ENCODE results near the gene RAB7A. TPM values are rescaled to one million over a fixed set of nuclear protein-coding genes. Genes with fewer than 3 reads are reported as not detected.

RAB7A gene
- total RNA-seq, 1 experiment from 2014 or later = 258 TPM

- Histone ChIP-seq H3K4me1 (ENCODE audit: insufficient read depth, low read length, poor library complexity, severe bottlenecking) (peaks cover 8% of the 10 kb centered on the region), H3K9me3 (ENCODE audit: low read depth, low read length, poor library complexity, severe bottlenecking) (no peaks in the 10 kb centered on the region), H3K4me3 (ENCODE audit: low read depth, low read length, poor library complexity, severe bottlenecking) (no peak overlapping the region), H3K36me3 (ENCODE audit: insufficient read depth, low read length, poor library complexity, severe bottlenecking) (no peaks in the 10 kb centered on the region), H3K27ac (ENCODE audit: low read depth, low read length, poor library complexity, severe bottlenecking) (no peak overlapping the region), H3K27me3 (replicated peaks; ENCODE audit: insufficient read depth, low read depth, low read length, poor library complexity) (no peaks in the 10 kb centered on the region)
- intact Hi-C loops (cut with micrococcal nuclease; ENCODE audit: unreplicated experiment) = no loop called here
- TF ChIP-seq CTCF (conservative IDR thresholded peaks at IDR 0.05; ENCODE audit: low read depth, low read length) (no peak), EZH2 (IDR thresholded peaks at IDR 0.05; ENCODE audit: borderline replicate concordance, low read depth, low read length, poor library complexity, severe bottlenecking) (no peak)
- no TSS peak for BruUV-seq (replicated peaks)
- POLR2A ChIA-PET (ENCODE audit: low non-redundant PET) = no interaction called here
- CTCF ChIA-PET = no interaction called here
- no peak for DNase-seq (ENCODE audit: low spot score)
Observed at GRCh38 chr3:128781164-128781563, 55.2 kb downstream of the RAB7A start.

- no peak overlapping the region for H3K4me3 ChIP-seq (ENCODE audit: low read depth, low read length, poor library complexity, severe bottlenecking)
- no peak for TF ChIP-seq CTCF (conservative IDR thresholded peaks at IDR 0.05; ENCODE audit: low read depth, low read length)
- no peak for TF ChIP-seq EZH2 (IDR thresholded peaks at IDR 0.05; ENCODE audit: borderline replicate concordance, low read depth, low read length, poor library complexity, severe bottlenecking)
- H3K4me1 ChIP-seq (ENCODE audit: insufficient read depth, low read length, poor library complexity, severe bottlenecking) = peaks cover 17% of the 10 kb centered on the region
- POLR2A ChIA-PET (ENCODE audit: low non-redundant PET) = no interaction called here
- DNase-seq (ENCODE audit: low spot score) = no peak
- H3K36me3 ChIP-seq (ENCODE audit: insufficient read depth, low read length, poor library complexity, severe bottlenecking) = no peaks in the 10 kb centered on the region
- H3K9me3 ChIP-seq (ENCODE audit: low read depth, low read length, poor library complexity, severe bottlenecking) = no peaks in the 10 kb centered on the region
- no TSS peak for BruUV-seq (replicated peaks)
- H3K27ac ChIP-seq (ENCODE audit: low read depth, low read length, poor library complexity, severe bottlenecking) = no peak overlapping the region
- CTCF ChIA-PET = interaction anchor here (0.5 kb wide), 1 partner anchor 954 kb away, joined by 3 read pairs; no protein-coding TSS in a partner anchor
- no peaks in the 10 kb centered on the region for H3K27me3 ChIP-seq (replicated peaks; ENCODE audit: insufficient read depth, low read depth, low read length, poor library complexity)
- intact Hi-C loops (cut with micrococcal nuclease; ENCODE audit: unreplicated experiment) = no loop called here
Observed at GRCh38 chr3:128782282-128783146, 56.5 kb downstream of the RAB7A start.

DNA sequence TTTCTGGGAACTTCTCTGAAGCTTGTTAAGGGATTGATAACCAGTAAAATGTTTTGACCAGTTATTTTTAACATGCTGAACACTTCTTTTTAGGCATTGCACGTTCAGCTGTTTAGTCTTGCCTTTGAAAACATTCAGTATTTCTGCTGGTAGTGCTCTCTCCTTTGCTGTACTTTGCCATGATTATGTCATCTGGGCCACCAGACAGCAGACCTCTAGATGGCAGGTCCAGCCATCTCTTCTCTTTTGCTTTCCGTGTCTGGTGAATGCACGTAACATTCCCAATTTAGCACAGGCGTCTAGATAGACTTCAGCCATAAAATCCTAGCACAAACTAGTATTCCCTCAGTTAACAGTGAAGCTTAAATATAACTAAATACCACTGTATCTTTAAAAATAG lies 57.8 kb downstream of the RAB7A start:
- Histone ChIP-seq H3K4me1 (ENCODE audit: insufficient read depth, low read length, poor library complexity, severe bottlenecking) (peaks cover 19% of the 10 kb centered on the region), H3K36me3 (ENCODE audit: insufficient read depth, low read length, poor library complexity, severe bottlenecking) (no peaks in the 10 kb centered on the region), H3K9me3 (ENCODE audit: low read depth, low read length, poor library complexity, severe bottlenecking) (no peaks in the 10 kb centered on the region), H3K27me3 (replicated peaks; ENCODE audit: insufficient read depth, low read depth, low read length, poor library complexity) (no peaks in the 10 kb centered on the region), H3K27ac (ENCODE audit: low read depth, low read length, poor library complexity, severe bottlenecking) (no peak overlapping the region), H3K4me3 (ENCODE audit: low read depth, low read length, poor library complexity, severe bottlenecking) (no peak overlapping the region)
- TF ChIP-seq CTCF (conservative IDR thresholded peaks at IDR 0.05; ENCODE audit: low read depth, low read length) = no peak
- TF ChIP-seq EZH2 (IDR thresholded peaks at IDR 0.05; ENCODE audit: borderline replicate concordance, low read depth, low read length, poor library complexity, severe bottlenecking) = no peak
- DNase-seq (ENCODE audit: low spot score) = no peak
- ChIA-PET CTCF (no interaction called here), POLR2A (ENCODE audit: low non-redundant PET) (no interaction called here)
- BruUV-seq (replicated peaks) = no TSS peak
- intact Hi-C loops (cut with micrococcal nuclease; ENCODE audit: unreplicated experiment) = no loop called here
